ENCODE measurements around the gene MED13L.
"Not testable (repeated sequence)": the region's sequence is repeated elsewhere in the genome, so short reads cannot be mapped to it uniquely, and the experiment has no call there.

GRCh38 chr12:116131987-116132386, 145.5 kb downstream of the MED13L start:
- TF ChIP-seq, protein P1, sequence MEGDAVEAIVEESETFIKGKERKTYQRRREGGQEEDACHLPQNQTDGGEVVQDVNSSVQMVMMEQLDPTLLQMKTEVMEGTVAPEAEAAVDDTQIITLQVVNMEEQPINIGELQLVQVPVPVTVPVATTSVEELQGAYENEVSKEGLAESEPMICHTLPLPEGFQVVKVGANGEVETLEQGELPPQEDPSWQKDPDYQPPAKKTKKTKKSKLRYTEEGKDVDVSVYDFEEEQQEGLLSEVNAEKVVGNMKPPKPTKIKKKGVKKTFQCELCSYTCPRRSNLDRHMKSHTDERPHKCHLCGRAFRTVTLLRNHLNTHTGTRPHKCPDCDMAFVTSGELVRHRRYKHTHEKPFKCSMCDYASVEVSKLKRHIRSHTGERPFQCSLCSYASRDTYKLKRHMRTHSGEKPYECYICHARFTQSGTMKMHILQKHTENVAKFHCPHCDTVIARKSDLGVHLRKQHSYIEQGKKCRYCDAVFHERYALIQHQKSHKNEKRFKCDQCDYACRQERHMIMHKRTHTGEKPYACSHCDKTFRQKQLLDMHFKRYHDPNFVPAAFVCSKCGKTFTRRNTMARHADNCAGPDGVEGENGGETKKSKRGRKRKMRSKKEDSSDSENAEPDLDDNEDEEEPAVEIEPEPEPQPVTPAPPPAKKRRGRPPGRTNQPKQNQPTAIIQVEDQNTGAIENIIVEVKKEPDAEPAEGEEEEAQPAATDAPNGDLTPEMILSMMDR (IDR thresholded peaks at IDR 0.05; ENCODE audit: borderline replicate concordance, extremely low read depth, low read length, poor library complexity, severe bottlenecking): not testable (repeated sequence)
- TF ChIP-seq EZH2 (IDR thresholded peaks at IDR 0.05; ENCODE audit: borderline replicate concordance, low read depth, low read length, severe bottlenecking): not testable (repeated sequence)

All from DND-41 (cell line).